IPS-18a (cell line): ENCODE data around the gene BCAS2.

Experiments
- H3K27ac ChIP-seq: one replicate; pipeline ENCODE4 v1.5.1; 2013; ENCODE audit warnings: low read length
- H3K27me3 ChIP-seq: one replicate; pipeline ENCODE4 v1.6.1; 2013; ENCODE audit warnings: mild to moderate bottlenecking, low read length; ENCODE audit not compliant: control insufficient read depth, insufficient read depth
- H3K36me3 ChIP-seq: one replicate; pipeline ENCODE4 v1.6.1; 2013; ENCODE audit warnings: low read depth, low read length; ENCODE audit not compliant: control insufficient read depth
- H3K4me1 ChIP-seq: one replicate; pipeline ENCODE4 v1.6.1; 2013; ENCODE audit warnings: low read depth, low read length; ENCODE audit not compliant: control insufficient read depth
- H3K4me3 ChIP-seq: one replicate; pipeline ENCODE4 v1.5.1; 2013; ENCODE audit warnings: low read length
- H3K9ac ChIP-seq: one replicate; pipeline ENCODE4 v1.6.1; 2013; ENCODE audit warnings: mild to moderate bottlenecking, low read length, moderate library complexity
- H3K9me3 ChIP-seq: one replicate; pipeline ENCODE4 v1.6.1; 2013; ENCODE audit warnings: low read depth, low read length; ENCODE audit not compliant: control insufficient read depth

The BCAS2 gene

DNA sequence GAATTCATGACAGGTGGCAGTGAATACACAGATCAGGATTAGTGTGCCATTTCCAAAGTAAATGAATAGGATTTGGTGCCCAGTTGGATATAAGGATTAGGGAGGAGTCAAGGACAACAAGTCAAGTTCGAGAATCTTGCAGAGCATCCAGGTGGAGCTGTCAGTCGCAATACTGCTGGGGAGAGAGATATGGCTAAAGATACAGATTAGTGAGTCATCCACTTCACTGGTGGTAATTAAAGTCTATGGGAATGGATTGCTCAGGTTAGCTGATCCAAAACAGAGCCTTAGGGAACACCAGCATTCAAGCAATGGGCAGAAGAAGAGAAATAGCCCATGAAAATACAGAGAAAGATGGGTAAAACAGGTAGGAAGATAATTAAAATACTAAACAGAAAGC, 26.8 kb downstream of the BCAS2 start:
- H3K4me1 ChIP-seq = no peaks in the 10 kb centered on the region
- no peak overlapping the region for H3K9ac ChIP-seq
- H3K9me3 ChIP-seq = no peaks in the 10 kb centered on the region
- no peaks in the 10 kb centered on the region for H3K36me3 ChIP-seq
- H3K27ac ChIP-seq = no peak overlapping the region
- no peak overlapping the region for H3K4me3 ChIP-seq
- no peaks in the 10 kb centered on the region for H3K27me3 ChIP-seq

DNA sequence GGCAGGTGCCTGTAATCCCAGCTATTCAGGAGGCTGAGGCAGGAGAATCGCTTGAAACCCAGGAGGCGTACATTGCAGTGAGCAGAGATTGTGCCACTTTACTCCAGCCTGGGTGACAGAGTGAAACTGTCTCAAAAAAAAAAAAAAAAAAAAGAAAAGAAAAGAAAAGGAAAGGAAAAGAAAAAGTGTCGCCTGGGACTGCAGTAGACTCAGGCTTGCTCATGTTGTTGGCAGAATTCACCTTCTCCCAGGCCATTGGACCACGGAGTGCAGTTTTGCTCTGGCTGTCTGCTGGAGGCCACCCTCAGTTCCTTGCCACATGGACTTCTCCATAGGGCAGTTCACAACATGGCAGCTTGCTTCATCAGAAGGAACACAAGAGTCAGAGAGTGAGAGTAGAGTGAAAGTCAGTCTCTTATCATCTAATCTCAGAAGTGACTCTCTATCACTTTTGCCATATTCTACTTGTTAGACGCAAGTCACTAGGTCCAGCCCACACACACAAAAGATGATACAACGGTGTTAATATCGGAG, 29.2 kb downstream of the BCAS2 start:
- no peaks in the 10 kb centered on the region for H3K4me1 ChIP-seq
- no peaks in the 10 kb centered on the region for H3K27me3 ChIP-seq
- no peaks in the 10 kb centered on the region for H3K36me3 ChIP-seq
- H3K9me3 ChIP-seq = no peaks in the 10 kb centered on the region
- H3K27ac ChIP-seq = no peak overlapping the region
- no peak overlapping the region for H3K4me3 ChIP-seq
- no peak overlapping the region for H3K9ac ChIP-seq

DNA sequence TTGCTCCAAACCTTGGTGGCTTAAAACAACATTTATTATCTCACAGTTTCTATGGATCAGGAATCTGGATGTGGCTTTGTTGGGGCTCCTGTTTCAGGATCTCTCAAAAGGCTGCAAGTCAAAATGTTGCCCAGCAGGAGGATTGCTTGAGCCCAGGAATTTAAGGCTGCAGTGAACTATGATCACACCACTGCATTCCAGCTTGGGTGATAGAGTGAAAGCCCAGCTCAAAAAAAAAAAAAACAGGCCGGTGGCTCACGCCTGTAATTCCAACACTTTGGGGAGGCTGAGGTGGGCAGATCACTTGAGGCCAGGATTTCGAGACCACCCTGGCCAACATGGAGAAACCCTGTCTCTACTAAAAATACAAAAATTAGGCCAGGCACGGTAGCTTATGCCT, 30.0 kb downstream of the BCAS2 start:
- Histone ChIP-seq H3K4me3 (no peak overlapping the region), H3K36me3 (no peaks in the 10 kb centered on the region), H3K27me3 (no peaks in the 10 kb centered on the region), H3K9me3 (no peaks in the 10 kb centered on the region), H3K27ac (no peak overlapping the region), H3K9ac (no peak overlapping the region), H3K4me1 (no peaks in the 10 kb centered on the region)

DNA sequence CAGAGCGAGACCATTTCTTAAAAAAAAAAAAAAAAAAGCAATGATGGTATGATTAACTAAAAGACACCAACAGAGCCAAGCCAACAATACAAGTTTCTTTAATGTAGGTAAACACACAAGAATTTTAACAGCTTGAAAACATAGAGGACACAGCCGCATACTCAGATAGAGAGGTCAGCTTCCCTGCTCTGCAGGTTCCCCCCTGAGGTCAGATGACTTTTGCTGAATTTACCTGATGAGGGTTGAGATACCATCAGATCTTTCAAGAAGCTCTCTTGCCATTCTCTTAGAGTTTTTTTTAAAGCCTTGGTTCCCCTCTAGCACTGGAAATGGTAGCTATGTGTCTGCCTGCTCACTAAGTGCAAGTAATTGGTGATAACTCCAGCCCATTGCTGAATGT, 31.1 kb downstream of the BCAS2 start:
- Histone ChIP-seq H3K4me1 (no peaks in the 10 kb centered on the region), H3K9me3 (no peaks in the 10 kb centered on the region), H3K9ac (no peak overlapping the region), H3K27ac (no peak overlapping the region), H3K36me3 (no peaks in the 10 kb centered on the region), H3K4me3 (no peak overlapping the region), H3K27me3 (no peaks in the 10 kb centered on the region)

DNA sequence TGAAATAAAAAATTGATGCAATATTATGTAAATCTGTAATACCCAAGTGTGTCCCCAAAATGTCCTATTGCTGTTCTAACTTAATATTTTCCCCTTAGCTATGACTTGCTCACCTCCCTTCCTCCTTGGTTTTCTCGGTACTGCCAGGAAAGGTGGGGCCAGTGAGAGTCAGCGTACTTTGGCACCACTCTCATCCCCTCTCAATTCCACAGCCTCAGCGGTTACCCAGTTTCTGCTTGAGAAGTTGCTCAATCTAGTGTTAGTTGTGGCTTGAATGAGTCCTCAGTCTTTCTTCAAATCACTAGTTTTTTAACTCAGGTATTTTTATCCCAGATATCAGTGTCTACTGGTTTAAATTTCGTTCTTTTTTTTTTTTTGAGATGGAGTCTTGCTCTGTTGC, 32.3 kb downstream of the BCAS2 start:
- Histone ChIP-seq H3K27ac (no peak overlapping the region), H3K36me3 (no peaks in the 10 kb centered on the region), H3K4me3 (no peak overlapping the region), H3K27me3 (no peaks in the 10 kb centered on the region), H3K9me3 (no peaks in the 10 kb centered on the region), H3K4me1 (no peaks in the 10 kb centered on the region), H3K9ac (no peak overlapping the region)

DNA sequence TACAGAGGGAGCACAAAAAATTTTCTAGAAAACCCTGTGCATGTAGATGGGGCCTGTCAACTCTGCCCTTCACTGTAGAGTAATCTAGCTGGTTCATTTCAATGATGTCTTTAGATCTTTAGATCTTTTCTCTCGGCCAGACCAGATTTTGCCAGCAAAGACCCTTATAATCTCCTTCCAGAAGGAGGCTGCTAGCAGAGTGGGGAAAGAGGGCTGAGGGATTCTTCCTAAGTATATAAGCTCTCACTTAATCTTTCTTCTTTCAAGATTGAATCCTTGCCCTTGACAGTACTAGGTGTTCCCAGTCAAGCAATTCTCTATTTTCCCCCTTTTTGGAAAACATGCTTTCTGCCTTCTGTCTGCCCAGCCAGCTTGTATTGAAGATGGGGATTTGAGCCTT, 34.3 kb downstream of the BCAS2 start:
- no peaks in the 10 kb centered on the region for H3K4me1 ChIP-seq
- H3K9ac ChIP-seq = no peak overlapping the region
- no peaks in the 10 kb centered on the region for H3K9me3 ChIP-seq
- no peak overlapping the region for H3K27ac ChIP-seq
- H3K4me3 ChIP-seq = no peak overlapping the region
- no peaks in the 10 kb centered on the region for H3K27me3 ChIP-seq
- H3K36me3 ChIP-seq = no peaks in the 10 kb centered on the region

DNA sequence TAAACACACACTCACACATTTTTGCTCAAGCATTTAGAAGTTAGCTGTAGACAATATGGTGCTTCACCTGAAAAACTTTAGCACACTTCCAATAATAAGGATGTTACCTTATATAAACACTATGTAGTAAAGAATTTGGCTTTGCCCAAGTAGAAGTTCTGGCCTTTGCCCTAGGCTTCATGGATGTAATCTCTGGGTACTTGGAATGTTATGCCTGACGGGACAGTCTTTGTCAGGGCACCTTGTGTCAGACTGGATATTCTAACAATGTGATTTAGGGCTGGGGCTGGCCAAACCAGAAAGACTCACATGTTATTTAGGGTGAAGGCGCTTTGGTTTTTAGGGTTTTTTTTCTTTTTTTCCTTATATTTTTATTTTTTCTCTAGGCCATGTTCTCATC, 35.6 kb downstream of the BCAS2 start:
- H3K4me1 ChIP-seq = no peaks in the 10 kb centered on the region
- no peak overlapping the region for H3K27ac ChIP-seq
- no peaks in the 10 kb centered on the region for H3K36me3 ChIP-seq
- no peaks in the 10 kb centered on the region for H3K27me3 ChIP-seq
- no peak overlapping the region for H3K4me3 ChIP-seq
- H3K9me3 ChIP-seq = no peaks in the 10 kb centered on the region
- H3K9ac ChIP-seq = no peak overlapping the region

DNA sequence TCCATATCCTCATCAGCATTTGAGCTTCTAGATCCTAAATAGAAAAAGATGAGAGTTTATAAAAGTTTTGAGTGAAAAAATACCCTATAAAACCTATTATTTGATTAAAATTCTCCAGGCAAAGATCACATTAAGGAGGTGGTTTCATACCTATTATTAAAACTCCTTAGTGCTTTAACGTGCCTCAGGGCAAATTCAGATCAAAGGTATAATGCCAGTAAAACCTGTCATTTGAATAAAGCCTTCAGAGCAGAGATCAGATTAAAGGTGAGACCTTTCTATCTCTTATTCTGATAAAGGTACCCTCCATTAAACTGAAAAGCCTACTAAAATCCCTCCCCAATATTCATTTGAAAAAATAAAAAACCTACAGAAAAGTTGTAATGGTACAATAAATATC, 36.1 kb downstream of the BCAS2 start:
- no peak overlapping the region for H3K4me3 ChIP-seq
- H3K36me3 ChIP-seq = no peaks in the 10 kb centered on the region
- H3K9ac ChIP-seq = no peak overlapping the region
- H3K27ac ChIP-seq = no peak overlapping the region
- H3K9me3 ChIP-seq = no peaks in the 10 kb centered on the region
- H3K27me3 ChIP-seq = no peaks in the 10 kb centered on the region
- H3K4me1 ChIP-seq = no peaks in the 10 kb centered on the region

DNA sequence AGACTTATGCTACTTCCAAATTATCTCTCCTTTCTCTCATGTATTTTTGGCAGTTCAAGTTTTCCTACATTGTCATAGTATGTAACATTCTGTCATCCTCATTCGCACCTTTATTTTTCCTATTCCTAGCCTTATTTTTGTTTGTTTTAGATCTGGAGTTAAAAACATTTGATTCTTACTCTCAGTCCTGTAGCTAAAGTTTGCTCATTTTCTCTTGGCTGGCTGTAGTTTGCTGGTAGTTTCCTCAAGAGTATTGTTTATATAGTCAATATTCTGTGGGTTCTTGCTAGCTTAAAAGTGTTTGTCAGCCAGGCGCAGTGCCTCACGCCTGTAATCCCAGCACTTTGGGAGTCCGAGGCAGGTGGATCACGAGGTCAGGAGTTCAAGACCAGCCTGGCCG, 40.6 kb downstream of the BCAS2 start:
- Histone ChIP-seq H3K27ac (no peak overlapping the region), H3K4me3 (no peak overlapping the region), H3K4me1 (no peaks in the 10 kb centered on the region), H3K9me3 (no peaks in the 10 kb centered on the region), H3K36me3 (no peaks in the 10 kb centered on the region), H3K27me3 (no peaks in the 10 kb centered on the region), H3K9ac (no peak overlapping the region)

DNA sequence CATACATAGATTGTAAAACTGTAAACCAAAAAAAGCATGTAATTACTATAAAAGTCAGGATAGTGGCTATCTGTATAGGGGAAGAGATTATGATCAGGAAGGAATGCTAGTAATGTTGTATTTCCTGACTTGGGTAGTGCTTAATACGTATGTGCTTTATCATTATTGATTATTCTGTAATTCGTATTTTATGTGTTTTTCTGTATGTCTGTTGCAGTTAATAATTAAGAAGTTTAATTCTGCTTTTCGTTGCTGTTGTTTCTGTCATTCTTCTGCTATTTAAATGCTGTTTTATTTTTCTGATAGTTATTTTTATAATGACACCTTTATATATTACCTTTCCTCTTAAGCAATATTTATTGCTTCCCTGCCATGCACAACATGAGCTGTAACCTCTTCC, 41.1 kb downstream of the BCAS2 start:
- no peaks in the 10 kb centered on the region for H3K9me3 ChIP-seq
- H3K4me1 ChIP-seq = no peaks in the 10 kb centered on the region
- H3K36me3 ChIP-seq = no peaks in the 10 kb centered on the region
- H3K27me3 ChIP-seq = no peaks in the 10 kb centered on the region
- H3K9ac ChIP-seq = no peak overlapping the region
- H3K27ac ChIP-seq = no peak overlapping the region
- H3K4me3 ChIP-seq = no peak overlapping the region

DNA sequence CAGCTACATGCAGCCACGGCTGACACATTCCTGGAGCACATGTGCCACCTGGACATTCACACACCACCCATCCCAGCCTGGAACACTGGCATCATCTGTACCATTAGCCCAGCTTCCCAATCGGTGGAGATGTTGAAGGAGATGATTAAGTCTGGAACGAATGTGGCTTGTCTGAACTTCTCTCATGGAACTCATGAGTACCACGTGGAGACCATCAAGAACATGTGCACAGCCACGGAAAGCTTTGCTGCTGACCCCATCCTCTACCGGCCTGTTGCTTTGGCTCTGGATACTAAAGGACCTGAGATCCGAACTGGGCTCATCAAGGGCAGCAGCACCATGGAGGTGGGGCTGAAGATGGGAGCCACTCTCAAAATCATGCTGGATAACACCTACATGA, 45.4 kb downstream of the BCAS2 start:
- Histone ChIP-seq H3K27me3 (no peaks in the 10 kb centered on the region), H3K27ac (no peak overlapping the region), H3K36me3 (no peaks in the 10 kb centered on the region), H3K9ac (no peak overlapping the region), H3K9me3 (no peaks in the 10 kb centered on the region), H3K4me1 (no peaks in the 10 kb centered on the region), H3K4me3 (no peak overlapping the region)

DNA sequence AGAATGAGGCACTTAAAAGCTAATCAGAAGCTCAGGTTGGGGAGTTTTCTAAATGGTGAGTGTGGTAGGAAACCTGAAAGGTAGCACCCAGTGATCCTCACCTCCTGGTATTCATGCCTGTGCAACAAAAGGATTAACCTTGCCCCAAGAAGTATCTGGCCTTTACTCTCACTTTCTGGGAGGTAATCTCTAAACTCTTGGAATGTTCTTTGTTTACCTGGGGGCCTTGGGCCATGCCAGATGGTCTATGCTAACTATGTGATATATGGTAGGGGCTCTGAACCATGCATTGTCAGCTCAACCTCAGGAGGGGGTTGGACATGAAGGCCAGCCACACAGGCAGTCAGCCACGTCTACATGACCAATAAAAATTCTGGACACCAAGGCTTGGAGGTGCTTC, 46.0 kb downstream of the BCAS2 start:
- H3K9me3 ChIP-seq = no peaks in the 10 kb centered on the region
- no peak overlapping the region for H3K9ac ChIP-seq
- H3K27ac ChIP-seq = no peak overlapping the region
- no peaks in the 10 kb centered on the region for H3K36me3 ChIP-seq
- H3K4me1 ChIP-seq = no peaks in the 10 kb centered on the region
- H3K4me3 ChIP-seq = no peak overlapping the region
- H3K27me3 ChIP-seq = no peaks in the 10 kb centered on the region
